ENCODE measurements around the gene FURIN. TPM values are rescaled to one million over a fixed set of nuclear protein-coding genes. Genes with fewer than 3 reads are reported as not detected.

The FURIN gene
- total and polyA plus RNA-seq, 2 of the 8 experiments (the other 6 are each of a cell fraction or from before 2014, with no cell fraction given) = 15.8 to 32.1 TPM

GRCh38 chr15:90855139-90855538 lies 13.2 kb upstream of the FURIN start:
- Histone ChIP-seq H3K27ac (ENCODE audit: low read depth, low read length) (no peak overlapping the region), H3K36me3 (ENCODE audit: control insufficient read depth in 2 of 4, insufficient read depth in 4 of 4, low read length in 3 of 4) (no peaks in the 10 kb centered on the region), H3K4ac (replicated peaks; ENCODE audit: insufficient read length, low read depth, low read length) (no peak overlapping the region), H3K4me1 (replicated peaks in 1 of 4; ENCODE audit: control insufficient read depth in 3 of 4, insufficient read depth in 4 of 4, low read length in 3 of 4) (peaks cover 0 to 8% (median 5%) of the 10 kb centered on the region in 4 experiments; a peak in 6 of 7 replicates), H3K23me2 (ENCODE audit: low read depth, low read length) (no peaks in the 10 kb centered on the region), H3K23ac (ENCODE audit: insufficient read length) (no peak overlapping the region), H3K9me3 (ENCODE audit: insufficient read depth in 2 of 2, low read depth in 1 of 2, low read length in 1 of 2) (no peaks in the 10 kb centered on the region), H2BK120ac (replicated peaks; ENCODE audit: low read depth, low read length) (no peak overlapping the region), H3K79me2 (ENCODE audit: control insufficient read depth in 1 of 2, insufficient read depth in 2 of 2, low read length in 2 of 2) (no peaks in the 10 kb centered on the region), H3K27me3 (replicated peaks in 1 of 4; ENCODE audit: control insufficient read depth in 3 of 4, extremely low read depth in 1 of 4, insufficient read depth in 3 of 4, low read length in 3 of 4) (no peaks in the 10 kb centered on the region), H3K14ac (ENCODE audit: insufficient read length) (no peak overlapping the region), H4K20me1 (replicated peaks in 1 of 2; ENCODE audit: control insufficient read depth in 1 of 2, insufficient read depth in 2 of 2, low read length in 2 of 2) (no peaks in the 10 kb centered on the region), H2BK5ac (ENCODE audit: low read depth, low read length) (no peak overlapping the region), H2BK15ac (ENCODE audit: low read length) (no peak overlapping the region), H3K79me1 (ENCODE audit: low read depth, low read length) (no peaks in the 10 kb centered on the region; the same call in 1 of the 2 replicates), H3K4me3 (ENCODE audit: extremely low read depth in 1 of 4, insufficient read depth in 2 of 4, low read depth in 3 of 4, low read length in 4 of 4) (no peak overlapping the region), H3K18ac (ENCODE audit: extremely low read depth, low read length) (no peak overlapping the region), H2BK20ac (ENCODE audit: low read length) (no peak overlapping the region), H2AK5ac (ENCODE audit: low read depth, low read length) (no peak overlapping the region), H4K5ac (ENCODE audit: insufficient read length, low read depth, low read length) (no peak overlapping the region), H3K4me2 (ENCODE audit: insufficient read depth in 1 of 2, low read depth in 2 of 2, low read length in 2 of 2) (no peak overlapping the region), H2BK12ac (ENCODE audit: low read depth, low read length) (no peak overlapping the region), H4K91ac (replicated peaks; ENCODE audit: insufficient read length, low read length) (no peak overlapping the region), H3K9ac (replicated peaks in 1 of 4; ENCODE audit: extremely low read depth in 1 of 4, low read depth in 3 of 4, low read length in 3 of 4) (no peak overlapping the region), H4K8ac (ENCODE audit: extremely low read depth, insufficient read depth, low read length) (no peak overlapping the region), H2AFZ (ENCODE audit: low read length) (no peak overlapping the region), H3K56ac (replicated peaks; ENCODE audit: insufficient read length, low read depth, low read length) (no peak overlapping the region)
- DNase-seq (ENCODE audit: low read depth in 1 of 2, low spot score in 2 of 2) = no peak
- ChIA-PET POLR2A (ENCODE audit: partially characterized antibody) (no interaction called here), CTCF (ENCODE audit: partially characterized antibody) (no interaction called here)
- TF ChIP-seq MAFK (IDR thresholded peaks at IDR 0.05; ENCODE audit: low read depth, low read length) = no peak
- TF ChIP-seq SRF (IDR thresholded peaks at IDR 0.05; ENCODE audit: low read depth, low read length) = no peak
- 85% methylated on average over 9 of the region's 9 CpGs; no CpG with 5 or more reads in 1 of the 2 experiments for WGBS, 2 experiments (ENCODE audit: extremely low coverage in 1 of 2, insufficient coverage in 1 of 2, insufficient read length in 1 of 2, insufficient replicate concordance in 2 of 2, low coverage in 1 of 2, low lambda C conversion rate in 2 of 2, missing lambda C conversion rate in 1 of 2)
- no peak for FAIRE-seq

Data from H1 (cell line).